ENCODE results near the gene SDK2. TPM values are rescaled to one million over a fixed set of nuclear protein-coding genes. Genes with fewer than 3 reads are reported as not detected.

SDK2 gene
- polyA plus RNA-seq, 2 of the 4 experiments (the other 2 are of a cell fraction): 0.36 to 0.57 TPM

DNA sequence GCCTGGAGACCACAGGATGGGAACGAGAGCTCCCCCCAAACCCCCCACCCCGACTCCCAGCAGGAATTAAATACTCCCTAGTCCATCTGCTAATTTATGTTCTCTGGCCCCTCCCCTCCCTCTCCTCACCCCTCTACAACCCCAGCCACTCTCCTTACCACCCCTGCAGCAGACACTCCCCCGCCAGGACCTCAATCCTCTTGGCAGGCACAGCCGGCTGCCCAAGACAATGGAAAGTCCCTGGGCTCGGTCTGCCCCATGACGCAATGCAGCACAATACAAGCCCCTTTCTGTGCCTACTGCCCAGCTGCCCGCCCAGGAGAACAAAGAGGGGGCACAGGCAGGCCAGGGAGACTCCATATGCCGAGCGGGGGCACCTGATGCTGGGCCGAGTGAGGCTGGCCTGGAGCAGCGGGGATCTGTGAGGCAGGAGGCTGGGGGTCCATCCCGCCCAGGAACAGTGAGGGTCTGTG lies 302.2 kb downstream of the SDK2 start:
- Histone ChIP-seq H3K4me3 (no peak overlapping the region), H3K9me3 (no peaks in the 10 kb centered on the region), H3K4me2 (peak overlapping the region; percentile 74), H3K4me1 (peaks cover 55% of the 10 kb centered on the region), H3K27ac (peak overlapping the region; percentile 86 to 93)
- CTCF ChIA-PET: interaction anchor here (0.7 to 9.5 kb wide), 17 partner anchors 9 to 94 kb away, joined by 3 to 128 read pairs (median 4); partner anchors contain the start of gene CDC42EP4
- 28% methylated on average over 10 of the region's 12 CpGs for WGBS (ENCODE audit: missing lambda C conversion rate)
- ATAC-seq: peak; percentile 71 to 80
- DNase-seq (ENCODE audit: low read depth in 1 of 2, low spot score in 1 of 2): peak; percentile 93
- POLR2A ChIA-PET: interaction anchor here (0.6 to 2.7 kb wide), 5 partner anchors 30 to 749 kb away, joined by 4 to 28 read pairs (median 5); partner anchors contain the start of gene CDC42EP4
- FAIRE-seq: peak; percentile 76
- TF ChIP-seq, protein P1, sequence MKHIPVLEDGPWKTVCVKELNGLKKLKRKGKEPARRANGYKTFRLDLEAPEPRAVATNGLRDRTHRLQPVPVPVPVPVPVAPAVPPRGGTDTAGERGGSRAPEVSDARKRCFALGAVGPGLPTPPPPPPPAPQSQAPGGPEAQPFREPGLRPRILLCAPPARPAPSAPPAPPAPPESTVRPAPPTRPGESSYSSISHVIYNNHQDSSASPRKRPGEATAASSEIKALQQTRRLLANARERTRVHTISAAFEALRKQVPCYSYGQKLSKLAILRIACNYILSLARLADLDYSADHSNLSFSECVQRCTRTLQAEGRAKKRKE (CRISPR knock-in tag; IDR thresholded peaks at IDR 0.05; ENCODE audit: low read depth): peak; percentile 97
- TF ChIP-seq JUNB (IDR thresholded peaks at IDR 0.05) (no peak), NFE2L2 (conservative IDR thresholded peaks at IDR 0.05; ENCODE audit: low read length) (no peak), CBX8 (IDR thresholded peaks at IDR 0.05) (no peak), FOSL2 (IDR thresholded peaks at IDR 0.05) (no peak), FOSL2 (CRISPR knock-in tag; IDR thresholded peaks at IDR 0.05) (0 out of 2 replicates have a peak, but pooled peaks have one; percentile 7), RARB (CRISPR knock-in tag; IDR thresholded peaks at IDR 0.05) (0 out of 2 replicates have a peak, but pooled peaks have one; percentile 36), HEYL (CRISPR knock-in tag; IDR thresholded peaks at IDR 0.05) (0 out of 2 replicates have a peak, but pooled peaks have one; percentile 43), GATA3 (IDR thresholded peaks at IDR 0.05; ENCODE audit: borderline replicate concordance) (0 out of 2 replicates have a peak, but pooled peaks have one; percentile 27), RAD21 (conservative IDR thresholded peaks at IDR 0.05 in 1 of 2, IDR thresholded peaks at IDR 0.05 in 1 of 2) (no peak), FOSB (CRISPR knock-in tag; IDR thresholded peaks at IDR 0.05) (no peak), EP300 (IDR thresholded peaks at IDR 0.05) (peak in 1 of 2 experiments; percentile 54; a peak in 1 of 5 replicates), POLR2AphosphoS2 (conservative IDR thresholded peaks at IDR 0.05; ENCODE audit: low read length) (no peak), CHD2 (IDR thresholded peaks at IDR 0.05; ENCODE audit: low read length, partially characterized antibody) (no peak), MAFK (IDR thresholded peaks at IDR 0.05; ENCODE audit: partially characterized antibody) (no peak), ZFP36 (IDR thresholded peaks at IDR 0.05; ENCODE audit: borderline replicate concordance, partially characterized antibody) (no peak), KDM5A (IDR thresholded peaks at IDR 0.05) (no peak), CBX2 (IDR thresholded peaks at IDR 0.05; ENCODE audit: borderline replicate concordance, low read depth) (no peak), TP53 (CRISPR knock-in tag; IDR thresholded peaks at IDR 0.05) (no peak), MYC (IDR thresholded peaks at IDR 0.05; ENCODE audit: borderline replicate concordance, low read length) (no peak), SMC3 (IDR thresholded peaks at IDR 0.05) (no peak), ZSCAN20 (CRISPR knock-in tag; IDR thresholded peaks at IDR 0.05) (no peak), NPAS2 (CRISPR knock-in tag; IDR thresholded peaks at IDR 0.05; ENCODE audit: borderline replicate concordance) (no peak), TFCP2L1 (CRISPR knock-in tag; IDR thresholded peaks at IDR 0.05) (no peak), RCOR1 (IDR thresholded peaks at IDR 0.05; ENCODE audit: low read depth, low read length) (no peak), JUN (IDR thresholded peaks at IDR 0.05) (no peak; a peak in 2 of 5 replicates), CEBPB (IDR thresholded peaks at IDR 0.05) (peak; percentile 67 to 95; a peak in 3 of 4 replicates), ZNF302 (CRISPR knock-in tag; IDR thresholded peaks at IDR 0.05) (no peak), EHMT2 (IDR thresholded peaks at IDR 0.05; ENCODE audit: low read depth) (no peak), HOXB5 (CRISPR knock-in tag; IDR thresholded peaks at IDR 0.05) (peak; percentile 87)
- TF ChIP-seq, protein P2, sequence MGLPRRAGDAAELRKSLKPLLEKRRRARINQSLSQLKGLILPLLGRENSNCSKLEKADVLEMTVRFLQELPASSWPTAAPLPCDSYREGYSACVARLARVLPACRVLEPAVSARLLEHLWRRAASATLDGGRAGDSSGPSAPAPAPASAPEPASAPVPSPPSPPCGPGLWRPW (IDR thresholded peaks at IDR 0.05): no peak
- TF ChIP-seq, protein P3, sequence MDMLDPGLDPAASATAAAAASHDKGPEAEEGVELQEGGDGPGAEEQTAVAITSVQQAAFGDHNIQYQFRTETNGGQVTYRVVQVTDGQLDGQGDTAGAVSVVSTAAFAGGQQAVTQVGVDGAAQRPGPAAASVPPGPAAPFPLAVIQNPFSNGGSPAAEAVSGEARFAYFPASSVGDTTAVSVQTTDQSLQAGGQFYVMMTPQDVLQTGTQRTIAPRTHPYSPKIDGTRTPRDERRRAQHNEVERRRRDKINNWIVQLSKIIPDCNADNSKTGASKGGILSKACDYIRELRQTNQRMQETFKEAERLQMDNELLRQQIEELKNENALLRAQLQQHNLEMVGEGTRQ (IDR thresholded peaks at IDR 0.05): no peak
- TF ChIP-seq, protein P4, sequence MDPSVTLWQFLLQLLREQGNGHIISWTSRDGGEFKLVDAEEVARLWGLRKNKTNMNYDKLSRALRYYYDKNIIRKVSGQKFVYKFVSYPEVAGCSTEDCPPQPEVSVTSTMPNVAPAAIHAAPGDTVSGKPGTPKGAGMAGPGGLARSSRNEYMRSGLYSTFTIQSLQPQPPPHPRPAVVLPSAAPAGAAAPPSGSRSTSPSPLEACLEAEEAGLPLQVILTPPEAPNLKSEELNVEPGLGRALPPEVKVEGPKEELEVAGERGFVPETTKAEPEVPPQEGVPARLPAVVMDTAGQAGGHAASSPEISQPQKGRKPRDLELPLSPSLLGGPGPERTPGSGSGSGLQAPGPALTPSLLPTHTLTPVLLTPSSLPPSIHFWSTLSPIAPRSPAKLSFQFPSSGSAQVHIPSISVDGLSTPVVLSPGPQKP (IDR thresholded peaks at IDR 0.05; ENCODE audit: low read depth, low read length): no peak
- TF ChIP-seq, protein P5, sequence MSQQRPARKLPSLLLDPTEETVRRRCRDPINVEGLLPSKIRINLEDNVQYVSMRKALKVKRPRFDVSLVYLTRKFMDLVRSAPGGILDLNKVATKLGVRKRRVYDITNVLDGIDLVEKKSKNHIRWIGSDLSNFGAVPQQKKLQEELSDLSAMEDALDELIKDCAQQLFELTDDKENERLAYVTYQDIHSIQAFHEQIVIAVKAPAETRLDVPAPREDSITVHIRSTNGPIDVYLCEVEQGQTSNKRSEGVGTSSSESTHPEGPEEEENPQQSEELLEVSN (IDR thresholded peaks at IDR 0.05; ENCODE audit: borderline replicate concordance, low read depth): no peak
- TF ChIP-seq, protein P6, sequence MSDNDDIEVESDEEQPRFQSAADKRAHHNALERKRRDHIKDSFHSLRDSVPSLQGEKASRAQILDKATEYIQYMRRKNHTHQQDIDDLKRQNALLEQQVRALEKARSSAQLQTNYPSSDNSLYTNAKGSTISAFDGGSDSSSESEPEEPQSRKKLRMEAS (IDR thresholded peaks at IDR 0.05): peak; percentile 52; the same call in 1 of the 2 replicates
- TF ChIP-seq, protein P7, sequence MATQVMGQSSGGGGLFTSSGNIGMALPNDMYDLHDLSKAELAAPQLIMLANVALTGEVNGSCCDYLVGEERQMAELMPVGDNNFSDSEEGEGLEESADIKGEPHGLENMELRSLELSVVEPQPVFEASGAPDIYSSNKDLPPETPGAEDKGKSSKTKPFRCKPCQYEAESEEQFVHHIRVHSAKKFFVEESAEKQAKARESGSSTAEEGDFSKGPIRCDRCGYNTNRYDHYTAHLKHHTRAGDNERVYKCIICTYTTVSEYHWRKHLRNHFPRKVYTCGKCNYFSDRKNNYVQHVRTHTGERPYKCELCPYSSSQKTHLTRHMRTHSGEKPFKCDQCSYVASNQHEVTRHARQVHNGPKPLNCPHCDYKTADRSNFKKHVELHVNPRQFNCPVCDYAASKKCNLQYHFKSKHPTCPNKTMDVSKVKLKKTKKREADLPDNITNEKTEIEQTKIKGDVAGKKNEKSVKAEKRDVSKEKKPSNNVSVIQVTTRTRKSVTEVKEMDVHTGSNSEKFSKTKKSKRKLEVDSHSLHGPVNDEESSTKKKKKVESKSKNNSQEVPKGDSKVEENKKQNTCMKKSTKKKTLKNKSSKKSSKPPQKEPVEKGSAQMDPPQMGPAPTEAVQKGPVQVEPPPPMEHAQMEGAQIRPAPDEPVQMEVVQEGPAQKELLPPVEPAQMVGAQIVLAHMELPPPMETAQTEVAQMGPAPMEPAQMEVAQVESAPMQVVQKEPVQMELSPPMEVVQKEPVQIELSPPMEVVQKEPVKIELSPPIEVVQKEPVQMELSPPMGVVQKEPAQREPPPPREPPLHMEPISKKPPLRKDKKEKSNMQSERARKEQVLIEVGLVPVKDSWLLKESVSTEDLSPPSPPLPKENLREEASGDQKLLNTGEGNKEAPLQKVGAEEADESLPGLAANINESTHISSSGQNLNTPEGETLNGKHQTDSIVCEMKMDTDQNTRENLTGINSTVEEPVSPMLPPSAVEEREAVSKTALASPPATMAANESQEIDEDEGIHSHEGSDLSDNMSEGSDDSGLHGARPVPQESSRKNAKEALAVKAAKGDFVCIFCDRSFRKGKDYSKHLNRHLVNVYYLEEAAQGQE (IDR thresholded peaks at IDR 0.05): no peak

All from A549 (cell line).